ENCODE results near the gene TAF4.

Gene TAF4

DNA sequence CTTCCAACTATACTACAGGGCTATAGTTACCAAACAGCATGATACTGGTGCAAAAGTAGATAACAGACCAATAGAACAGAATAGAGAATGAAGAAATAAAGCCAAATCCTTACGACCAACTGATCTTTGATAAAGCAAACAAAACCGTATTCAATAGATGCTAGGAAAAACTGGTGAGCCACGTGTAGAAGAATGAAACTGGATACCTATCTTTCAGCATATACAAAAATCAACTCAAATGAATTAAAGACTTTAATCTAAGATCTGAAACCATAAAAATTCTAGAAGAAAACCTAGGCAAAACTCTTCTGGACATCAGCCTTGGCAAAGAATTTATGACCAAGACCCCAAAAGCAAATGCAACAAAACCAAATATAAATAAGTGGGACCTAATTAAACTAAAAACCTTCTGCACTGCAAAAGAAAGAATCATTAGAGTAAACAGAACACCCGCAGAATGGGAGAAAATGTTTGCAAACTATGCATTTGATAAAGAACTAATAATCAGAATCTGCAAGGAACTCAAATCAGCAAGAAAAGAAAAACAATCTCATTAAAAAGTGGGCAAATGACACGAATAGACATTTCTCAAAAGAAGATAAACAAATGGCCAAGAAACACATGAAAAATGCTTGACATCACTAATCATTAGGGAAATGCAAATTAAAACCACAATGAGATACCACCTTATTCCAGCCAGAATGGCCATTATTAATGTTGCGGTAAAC is 109.8 kb downstream of the TAF4 start:
- Histone ChIP-seq H3K27me3 (ENCODE audit: control insufficient read depth in 1 of 2, insufficient read depth in 2 of 2, low read length in 2 of 2) (no peaks in the 10 kb centered on the region), H3K4me3 (ENCODE audit: low read depth in 1 of 2, low read length in 2 of 2) (no peak overlapping the region), H3K9me3 (ENCODE audit: control insufficient read depth in 1 of 2, low read length in 2 of 2) (no peaks in the 10 kb centered on the region), H3K27ac (ENCODE audit: low read depth, low read length) (no peak overlapping the region), H3K9ac (ENCODE audit: low read depth in 1 of 2, low read length in 2 of 2) (no peak overlapping the region), H3K36me3 (ENCODE audit: control insufficient read depth in 1 of 2, insufficient read depth in 2 of 2, low read length in 2 of 2) (no peaks in the 10 kb centered on the region), H3K4me1 (ENCODE audit: control insufficient read depth in 1 of 2, insufficient read depth in 2 of 2, low read length in 2 of 2) (no peaks in the 10 kb centered on the region)

DNA sequence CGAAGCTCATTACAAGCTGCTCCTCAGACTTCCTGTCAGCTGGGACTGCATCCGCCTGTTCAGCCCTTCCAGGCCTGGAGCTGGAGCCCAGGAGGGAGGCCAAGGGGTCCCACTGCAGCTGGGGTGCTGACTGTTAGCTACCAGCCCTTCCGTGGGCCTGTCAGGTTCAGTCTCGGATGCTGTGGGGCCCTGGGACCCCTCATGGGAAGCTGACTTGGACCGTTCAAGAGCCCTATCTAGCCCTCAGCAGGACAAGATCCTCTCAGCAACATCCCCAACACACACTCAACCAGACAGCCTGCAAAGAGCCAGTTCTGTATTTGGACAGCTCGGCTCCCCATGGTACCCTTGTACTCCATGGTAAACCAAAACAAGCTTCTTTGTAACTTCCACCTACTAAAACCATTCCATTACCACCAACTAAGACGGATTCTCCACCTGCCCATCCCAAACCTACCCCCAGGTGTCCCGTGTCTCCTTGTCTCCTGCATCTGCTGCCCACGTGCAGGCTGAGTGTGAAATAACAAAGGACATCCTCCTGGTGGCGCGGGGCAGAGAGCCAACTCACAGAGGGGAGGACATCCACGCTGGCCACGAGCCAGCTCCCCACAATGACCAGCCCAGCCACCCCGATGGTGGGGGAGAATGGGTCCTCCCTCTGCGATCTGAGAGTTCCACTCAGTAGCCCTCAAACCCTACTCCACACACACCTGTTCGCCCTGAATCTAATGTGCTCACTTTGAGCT is 111.2 kb downstream of the TAF4 start:
- no peaks in the 10 kb centered on the region for H3K27me3 ChIP-seq (ENCODE audit: control insufficient read depth in 1 of 2, insufficient read depth in 2 of 2, low read length in 2 of 2)
- H3K36me3 ChIP-seq (ENCODE audit: control insufficient read depth in 1 of 2, insufficient read depth in 2 of 2, low read length in 2 of 2) = no peaks in the 10 kb centered on the region
- H3K9ac ChIP-seq (ENCODE audit: low read depth in 1 of 2, low read length in 2 of 2) = no peak overlapping the region
- no peak overlapping the region for H3K4me3 ChIP-seq (ENCODE audit: low read depth in 1 of 2, low read length in 2 of 2)
- no peaks in the 10 kb centered on the region for H3K9me3 ChIP-seq (ENCODE audit: control insufficient read depth in 1 of 2, low read length in 2 of 2)
- no peaks in the 10 kb centered on the region for H3K4me1 ChIP-seq (ENCODE audit: control insufficient read depth in 1 of 2, insufficient read depth in 2 of 2, low read length in 2 of 2)
- H3K27ac ChIP-seq (ENCODE audit: low read depth, low read length) = no peak overlapping the region

DNA sequence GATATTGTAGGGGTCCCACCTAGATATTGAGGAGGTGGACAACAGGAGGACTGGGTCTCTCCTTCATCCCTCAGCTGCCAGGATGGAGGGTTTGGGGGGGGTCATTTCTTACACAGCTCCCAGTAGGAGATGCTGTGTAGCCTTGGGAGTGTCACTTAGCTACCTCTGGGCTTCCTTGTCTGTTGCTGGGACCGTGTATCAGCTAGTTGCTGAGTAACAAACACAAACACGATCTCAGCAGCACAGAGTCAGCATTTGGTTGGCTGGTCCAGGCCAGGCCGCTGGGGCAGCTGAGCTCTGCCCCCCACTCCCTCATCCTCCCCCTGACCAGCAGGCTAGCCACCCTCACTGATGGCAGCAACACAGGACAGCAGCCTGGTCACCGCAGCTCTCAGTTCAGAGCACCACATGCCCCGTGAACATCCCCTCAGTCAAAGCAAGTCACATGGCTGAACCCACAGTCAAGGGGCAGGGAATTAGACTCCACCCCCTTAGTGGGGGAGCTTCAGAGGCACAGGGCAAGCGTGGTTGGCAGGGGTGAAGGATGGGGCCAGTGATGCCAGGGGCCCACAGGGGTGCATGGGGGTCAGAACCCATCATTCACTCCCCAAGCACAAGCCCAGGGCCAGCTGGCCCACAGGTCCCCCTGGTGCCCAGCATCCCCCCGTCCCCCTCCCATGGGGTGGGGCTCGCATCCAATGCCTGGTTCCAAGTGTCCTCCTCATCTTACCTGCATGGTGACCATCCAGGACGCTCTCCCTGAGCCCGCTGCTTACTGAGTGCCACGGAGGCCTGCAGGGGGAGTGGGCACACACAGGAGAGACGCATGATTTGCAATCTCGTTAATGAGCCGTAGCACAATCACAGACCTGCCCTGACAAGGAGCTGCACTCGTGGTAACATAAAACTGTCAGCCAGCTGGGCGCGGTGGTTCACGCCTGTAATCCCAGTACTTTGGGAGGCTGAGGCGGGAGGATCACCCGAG is 112.4 kb downstream of the TAF4 start:
- Histone ChIP-seq H3K4me3 (ENCODE audit: low read depth in 1 of 2, low read length in 2 of 2) (no peak overlapping the region), H3K36me3 (ENCODE audit: control insufficient read depth in 1 of 2, insufficient read depth in 2 of 2, low read length in 2 of 2) (no peaks in the 10 kb centered on the region), H3K9me3 (ENCODE audit: control insufficient read depth in 1 of 2, low read length in 2 of 2) (no peaks in the 10 kb centered on the region), H3K27me3 (ENCODE audit: control insufficient read depth in 1 of 2, insufficient read depth in 2 of 2, low read length in 2 of 2) (no peaks in the 10 kb centered on the region), H3K4me1 (ENCODE audit: control insufficient read depth in 1 of 2, insufficient read depth in 2 of 2, low read length in 2 of 2) (no peaks in the 10 kb centered on the region), H3K9ac (ENCODE audit: low read depth in 1 of 2, low read length in 2 of 2) (no peak overlapping the region), H3K27ac (ENCODE audit: low read depth, low read length) (no peak overlapping the region)

DNA sequence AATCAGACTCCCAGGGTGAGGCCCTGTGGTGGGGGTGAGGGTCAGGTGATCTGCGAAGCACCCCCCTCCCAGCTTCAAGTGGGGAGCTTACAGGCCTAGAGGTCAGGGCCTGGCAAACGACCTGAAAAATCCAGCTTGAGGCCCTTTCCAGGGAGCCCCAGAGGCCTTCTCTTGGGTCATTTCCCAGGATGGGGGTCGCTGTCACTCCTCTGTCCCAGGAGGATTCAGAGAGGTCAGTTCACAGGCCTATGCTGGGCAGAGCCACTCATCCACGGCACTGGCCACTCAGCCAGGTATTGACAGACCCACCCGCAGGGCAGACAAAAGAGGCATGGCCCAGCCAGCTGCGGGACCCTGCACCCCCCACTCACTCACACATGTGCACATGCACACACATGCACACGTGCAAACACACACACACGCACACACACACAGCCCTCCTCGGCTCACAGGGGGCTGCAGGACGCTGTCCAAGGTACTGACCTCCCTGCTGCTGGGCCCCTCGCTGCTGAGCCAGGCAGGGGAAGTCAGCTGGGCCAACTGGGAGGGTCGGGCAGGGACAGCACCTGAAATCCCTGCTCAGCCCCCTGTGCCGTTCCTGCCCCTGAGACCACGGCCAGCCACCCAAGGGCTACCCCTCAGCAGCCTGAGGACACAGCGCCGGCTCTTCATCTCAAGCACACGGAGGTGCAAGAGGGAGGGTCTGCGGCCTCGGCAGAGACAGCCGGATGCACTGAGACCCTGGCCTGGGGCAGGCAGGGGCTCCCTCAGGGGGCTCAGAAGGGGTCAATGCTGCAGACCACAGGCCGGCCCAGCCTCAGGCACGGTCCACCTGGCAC is 113.8 kb downstream of the TAF4 start:
- Histone ChIP-seq H3K36me3 (ENCODE audit: control insufficient read depth in 1 of 2, insufficient read depth in 2 of 2, low read length in 2 of 2) (no peaks in the 10 kb centered on the region), H3K9me3 (ENCODE audit: control insufficient read depth in 1 of 2, low read length in 2 of 2) (no peaks in the 10 kb centered on the region), H3K4me3 (ENCODE audit: low read depth in 1 of 2, low read length in 2 of 2) (no peak overlapping the region), H3K4me1 (ENCODE audit: control insufficient read depth in 1 of 2, insufficient read depth in 2 of 2, low read length in 2 of 2) (no peaks in the 10 kb centered on the region), H3K9ac (ENCODE audit: low read depth in 1 of 2, low read length in 2 of 2) (no peak overlapping the region), H3K27me3 (ENCODE audit: control insufficient read depth in 1 of 2, insufficient read depth in 2 of 2, low read length in 2 of 2) (no peaks in the 10 kb centered on the region), H3K27ac (ENCODE audit: low read depth, low read length) (no peak overlapping the region)

DNA sequence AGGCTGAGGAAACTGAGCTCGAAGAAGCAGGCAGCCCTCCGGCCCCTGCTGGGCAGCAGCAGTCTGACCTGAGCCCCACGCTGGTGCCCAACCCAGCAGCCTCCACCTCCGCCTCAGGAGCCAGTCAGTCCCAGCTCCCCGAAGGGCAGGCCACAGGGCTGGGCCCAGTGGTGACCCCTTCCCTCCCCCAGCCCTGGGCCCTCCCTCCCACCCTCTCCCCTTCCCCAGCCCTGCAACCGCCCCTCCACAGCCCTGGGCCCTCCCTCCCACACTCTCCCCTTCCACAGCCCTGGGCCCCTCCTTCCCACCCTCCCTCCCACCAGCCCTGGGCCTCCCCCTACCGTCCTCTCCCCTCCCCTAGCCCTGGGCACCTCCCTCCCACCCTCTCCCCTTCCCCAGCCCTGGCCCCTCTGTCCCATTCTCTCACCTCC is 115.0 kb downstream of the TAF4 start:
- Histone ChIP-seq H3K4me1 (ENCODE audit: control insufficient read depth in 1 of 2, insufficient read depth in 2 of 2, low read length in 2 of 2) (no peaks in the 10 kb centered on the region), H3K4me3 (ENCODE audit: low read depth in 1 of 2, low read length in 2 of 2) (no peak overlapping the region), H3K9ac (ENCODE audit: low read depth in 1 of 2, low read length in 2 of 2) (no peak overlapping the region), H3K9me3 (ENCODE audit: control insufficient read depth in 1 of 2, low read length in 2 of 2) (no peaks in the 10 kb centered on the region), H3K27me3 (ENCODE audit: control insufficient read depth in 1 of 2, insufficient read depth in 2 of 2, low read length in 2 of 2) (no peaks in the 10 kb centered on the region), H3K36me3 (ENCODE audit: control insufficient read depth in 1 of 2, insufficient read depth in 2 of 2, low read length in 2 of 2) (no peaks in the 10 kb centered on the region), H3K27ac (ENCODE audit: low read depth, low read length) (no peak overlapping the region)

DNA sequence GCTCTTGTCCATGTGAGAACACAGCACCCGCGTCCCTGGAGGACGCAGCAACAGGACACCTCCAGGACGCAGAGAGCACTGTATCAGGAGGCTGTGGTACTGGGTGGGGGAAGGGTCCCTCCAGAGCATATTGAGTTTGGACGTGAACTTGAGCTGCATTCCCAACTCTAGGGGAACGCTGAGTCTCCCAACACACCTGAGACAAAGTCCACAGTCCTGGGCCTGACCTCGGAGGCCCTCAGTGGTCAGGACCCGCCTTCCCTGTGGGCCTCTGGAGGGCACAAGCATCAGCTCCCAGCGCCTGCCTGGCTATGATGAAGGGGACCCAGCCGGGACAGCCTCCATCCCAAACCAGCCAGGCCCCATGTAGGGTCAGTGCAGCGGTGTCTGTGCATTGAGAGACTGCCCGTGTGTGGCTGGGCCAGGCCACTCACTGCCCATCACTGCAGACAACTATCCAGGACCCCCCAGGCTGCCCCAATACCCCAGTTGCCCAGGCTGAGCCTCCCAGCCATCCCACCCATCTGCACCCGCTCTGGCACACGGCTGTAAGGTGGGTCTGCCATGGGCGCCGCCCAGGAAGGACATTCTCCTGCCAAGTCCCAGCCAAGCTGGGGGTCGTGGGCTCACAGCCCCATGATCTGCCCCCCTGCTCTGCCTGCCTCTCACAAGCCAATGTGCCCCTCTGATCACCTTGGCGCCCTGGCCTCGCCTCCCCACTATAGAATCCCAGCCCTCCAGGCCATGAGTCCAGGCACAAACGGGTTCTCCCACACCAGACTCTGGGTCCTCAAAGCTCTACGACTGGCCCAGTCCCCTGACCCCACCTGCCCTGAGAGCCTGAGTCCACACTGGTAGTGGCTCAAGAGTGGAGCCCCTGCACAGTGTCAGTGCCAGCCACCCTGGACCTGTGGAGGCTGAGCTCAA is 115.7 kb downstream of the TAF4 start:
- H3K9me3 ChIP-seq (ENCODE audit: control insufficient read depth in 1 of 2, low read length in 2 of 2) = no peaks in the 10 kb centered on the region
- H3K27me3 ChIP-seq (ENCODE audit: control insufficient read depth in 1 of 2, insufficient read depth in 2 of 2, low read length in 2 of 2) = no peaks in the 10 kb centered on the region
- no peak overlapping the region for H3K4me3 ChIP-seq (ENCODE audit: low read depth in 1 of 2, low read length in 2 of 2)
- no peak overlapping the region for H3K27ac ChIP-seq (ENCODE audit: low read depth, low read length)
- no peaks in the 10 kb centered on the region for H3K36me3 ChIP-seq (ENCODE audit: control insufficient read depth in 1 of 2, insufficient read depth in 2 of 2, low read length in 2 of 2)
- no peak overlapping the region for H3K9ac ChIP-seq (ENCODE audit: low read depth in 1 of 2, low read length in 2 of 2)
- H3K4me1 ChIP-seq (ENCODE audit: control insufficient read depth in 1 of 2, insufficient read depth in 2 of 2, low read length in 2 of 2) = no peaks in the 10 kb centered on the region

DNA sequence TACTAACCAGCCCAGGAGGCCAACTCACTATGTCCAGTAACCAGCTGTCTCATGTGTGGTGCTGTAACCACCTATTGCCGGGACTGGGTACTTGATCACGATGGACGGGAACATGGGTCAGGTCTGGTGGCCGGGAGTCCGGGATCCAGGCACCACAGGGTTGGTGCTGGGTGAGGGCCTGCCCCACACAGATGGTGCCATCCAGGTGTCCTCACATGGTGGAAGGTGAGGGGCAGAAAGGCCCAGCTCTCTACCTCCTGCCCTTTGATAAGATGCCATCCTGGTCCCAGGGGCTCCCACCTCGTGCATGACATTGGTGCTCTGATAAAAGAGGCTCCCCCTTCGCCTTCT is 116.3 kb downstream of the TAF4 start:
- Histone ChIP-seq H3K27me3 (ENCODE audit: control insufficient read depth in 1 of 2, insufficient read depth in 2 of 2, low read length in 2 of 2) (no peaks in the 10 kb centered on the region), H3K4me3 (ENCODE audit: low read depth in 1 of 2, low read length in 2 of 2) (no peak overlapping the region), H3K9ac (ENCODE audit: low read depth in 1 of 2, low read length in 2 of 2) (no peak overlapping the region), H3K4me1 (ENCODE audit: control insufficient read depth in 1 of 2, insufficient read depth in 2 of 2, low read length in 2 of 2) (no peaks in the 10 kb centered on the region), H3K36me3 (ENCODE audit: control insufficient read depth in 1 of 2, insufficient read depth in 2 of 2, low read length in 2 of 2) (no peaks in the 10 kb centered on the region), H3K27ac (ENCODE audit: low read depth, low read length) (no peak overlapping the region), H3K9me3 (ENCODE audit: control insufficient read depth in 1 of 2, low read length in 2 of 2) (no peaks in the 10 kb centered on the region)

DNA sequence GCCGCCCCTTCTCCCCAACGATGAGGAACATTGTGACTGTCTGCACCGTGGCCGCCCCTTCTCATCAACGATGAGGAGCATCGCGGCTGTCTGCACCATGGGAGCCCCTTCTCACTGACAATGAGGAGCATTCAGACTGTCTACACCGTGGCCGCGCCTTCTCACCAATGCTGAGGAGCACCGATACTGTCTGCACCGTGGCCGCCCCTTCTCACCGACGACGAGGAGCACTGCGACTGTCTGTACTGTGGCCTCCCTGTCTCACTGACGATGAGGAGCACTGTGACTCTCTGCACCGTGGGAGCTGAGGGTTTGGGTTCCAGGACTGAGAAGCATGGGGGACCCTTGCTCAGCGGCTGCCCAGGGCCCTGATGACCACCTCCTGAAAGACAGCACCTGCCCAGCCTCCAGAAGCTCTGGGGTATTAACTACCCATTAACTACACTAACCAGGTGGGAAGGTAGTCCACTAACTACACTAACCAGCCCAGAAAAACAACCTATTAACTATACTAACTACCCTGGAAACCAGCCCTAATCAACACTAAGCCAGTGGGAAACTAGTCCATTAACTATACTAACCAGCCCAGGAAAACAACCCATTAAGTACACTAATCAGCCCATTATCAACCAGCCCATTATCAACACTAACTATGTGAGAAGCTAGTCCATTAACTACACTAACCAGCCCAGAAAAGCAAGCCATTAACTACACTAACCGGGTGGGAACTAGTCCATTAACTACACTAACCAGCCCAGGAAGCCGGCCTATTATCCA is 116.9 kb downstream of the TAF4 start:
- no peak overlapping the region for H3K9ac ChIP-seq (ENCODE audit: low read depth in 1 of 2, low read length in 2 of 2)
- no peaks in the 10 kb centered on the region for H3K36me3 ChIP-seq (ENCODE audit: control insufficient read depth in 1 of 2, insufficient read depth in 2 of 2, low read length in 2 of 2)
- H3K9me3 ChIP-seq (ENCODE audit: control insufficient read depth in 1 of 2, low read length in 2 of 2) = no peaks in the 10 kb centered on the region
- H3K27ac ChIP-seq (ENCODE audit: low read depth, low read length) = no peak overlapping the region
- H3K4me3 ChIP-seq (ENCODE audit: low read depth in 1 of 2, low read length in 2 of 2) = no peak overlapping the region
- H3K27me3 ChIP-seq (ENCODE audit: control insufficient read depth in 1 of 2, insufficient read depth in 2 of 2, low read length in 2 of 2) = no peaks in the 10 kb centered on the region
- H3K4me1 ChIP-seq (ENCODE audit: control insufficient read depth in 1 of 2, insufficient read depth in 2 of 2, low read length in 2 of 2) = no peaks in the 10 kb centered on the region

Measured in duodenal mucosa (tissue), 2 donors.